ENCODE data around the gene BORCS6. TPM values are rescaled to one million over a fixed set of nuclear protein-coding genes. Genes with fewer than 3 reads are reported as not detected.

BORCS6 gene
- total and polyA plus RNA-seq, 9 of the 15 experiments (the other 6 are each of a cell fraction or from before 2014, with no cell fraction given) = 0.01 to 7.4 (median 2.3) TPM

DNA sequence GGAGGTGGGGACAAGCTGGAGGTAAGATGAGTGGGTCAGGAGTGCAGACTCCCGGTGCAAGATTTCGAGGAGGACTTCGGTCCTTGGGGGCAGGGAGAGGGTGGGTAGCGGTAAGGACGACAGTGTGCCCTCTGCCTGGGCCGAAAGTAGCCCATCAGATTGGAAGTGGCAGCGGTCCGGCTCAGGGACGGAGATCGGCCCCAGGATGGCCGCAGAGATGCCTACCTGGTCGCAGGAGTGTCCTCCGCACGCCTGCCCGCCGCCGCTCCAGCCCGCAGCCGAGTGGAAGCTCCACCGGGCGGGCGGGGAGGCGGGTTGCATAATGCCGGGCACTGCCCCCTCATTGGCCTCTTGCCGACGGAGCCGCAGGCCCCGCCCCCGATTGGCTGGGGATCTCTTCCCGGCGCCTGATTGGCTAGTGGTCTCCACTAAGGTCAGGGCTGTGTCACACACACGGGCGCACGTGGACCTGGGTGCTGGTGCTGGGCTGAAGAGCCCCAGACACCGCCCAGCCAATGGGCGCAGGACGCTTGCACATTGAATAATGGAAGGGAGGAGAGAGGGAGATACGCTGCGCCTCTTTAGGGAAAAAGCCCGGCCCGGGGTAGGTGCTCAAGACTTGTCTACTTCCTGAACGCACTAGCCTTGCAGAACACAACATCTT, 37.7 kb downstream of the BORCS6 start, which contains the start of gene PER1 (continued):
- TF ChIP-seq, protein P1, sequence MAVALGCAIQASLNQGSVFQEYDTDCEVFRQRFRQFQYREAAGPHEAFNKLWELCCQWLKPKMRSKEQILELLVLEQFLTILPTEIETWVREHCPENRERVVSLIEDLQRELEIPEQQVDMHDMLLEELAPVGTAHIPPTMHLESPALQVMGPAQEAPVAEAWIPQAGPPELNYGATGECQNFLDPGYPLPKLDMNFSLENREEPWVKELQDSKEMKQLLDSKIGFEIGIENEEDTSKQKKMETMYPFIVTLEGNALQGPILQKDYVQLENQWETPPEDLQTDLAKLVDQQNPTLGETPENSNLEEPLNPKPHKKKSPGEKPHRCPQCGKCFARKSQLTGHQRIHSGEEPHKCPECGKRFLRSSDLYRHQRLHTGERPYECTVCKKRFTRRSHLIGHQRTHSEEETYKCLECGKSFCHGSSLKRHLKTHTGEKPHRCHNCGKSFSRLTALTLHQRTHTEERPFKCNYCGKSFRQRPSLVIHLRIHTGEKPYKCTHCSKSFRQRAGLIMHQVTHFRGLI (CRISPR knock-in tag; IDR thresholded peaks at IDR 0.05) = no peak
- TF ChIP-seq SNIP1 (IDR thresholded peaks at IDR 0.05; ENCODE audit: low read depth) (no peak), XRCC5 (IDR thresholded peaks at IDR 0.05; ENCODE audit: low read depth, low read length) (no peak), ZNF134 (CRISPR knock-in tag; conservative IDR thresholded peaks at IDR 0.05) (no peak), SIRT6 (IDR thresholded peaks at IDR 0.05; ENCODE audit: low read depth, low read length) (no peak)
- TF ChIP-seq, protein P2, sequence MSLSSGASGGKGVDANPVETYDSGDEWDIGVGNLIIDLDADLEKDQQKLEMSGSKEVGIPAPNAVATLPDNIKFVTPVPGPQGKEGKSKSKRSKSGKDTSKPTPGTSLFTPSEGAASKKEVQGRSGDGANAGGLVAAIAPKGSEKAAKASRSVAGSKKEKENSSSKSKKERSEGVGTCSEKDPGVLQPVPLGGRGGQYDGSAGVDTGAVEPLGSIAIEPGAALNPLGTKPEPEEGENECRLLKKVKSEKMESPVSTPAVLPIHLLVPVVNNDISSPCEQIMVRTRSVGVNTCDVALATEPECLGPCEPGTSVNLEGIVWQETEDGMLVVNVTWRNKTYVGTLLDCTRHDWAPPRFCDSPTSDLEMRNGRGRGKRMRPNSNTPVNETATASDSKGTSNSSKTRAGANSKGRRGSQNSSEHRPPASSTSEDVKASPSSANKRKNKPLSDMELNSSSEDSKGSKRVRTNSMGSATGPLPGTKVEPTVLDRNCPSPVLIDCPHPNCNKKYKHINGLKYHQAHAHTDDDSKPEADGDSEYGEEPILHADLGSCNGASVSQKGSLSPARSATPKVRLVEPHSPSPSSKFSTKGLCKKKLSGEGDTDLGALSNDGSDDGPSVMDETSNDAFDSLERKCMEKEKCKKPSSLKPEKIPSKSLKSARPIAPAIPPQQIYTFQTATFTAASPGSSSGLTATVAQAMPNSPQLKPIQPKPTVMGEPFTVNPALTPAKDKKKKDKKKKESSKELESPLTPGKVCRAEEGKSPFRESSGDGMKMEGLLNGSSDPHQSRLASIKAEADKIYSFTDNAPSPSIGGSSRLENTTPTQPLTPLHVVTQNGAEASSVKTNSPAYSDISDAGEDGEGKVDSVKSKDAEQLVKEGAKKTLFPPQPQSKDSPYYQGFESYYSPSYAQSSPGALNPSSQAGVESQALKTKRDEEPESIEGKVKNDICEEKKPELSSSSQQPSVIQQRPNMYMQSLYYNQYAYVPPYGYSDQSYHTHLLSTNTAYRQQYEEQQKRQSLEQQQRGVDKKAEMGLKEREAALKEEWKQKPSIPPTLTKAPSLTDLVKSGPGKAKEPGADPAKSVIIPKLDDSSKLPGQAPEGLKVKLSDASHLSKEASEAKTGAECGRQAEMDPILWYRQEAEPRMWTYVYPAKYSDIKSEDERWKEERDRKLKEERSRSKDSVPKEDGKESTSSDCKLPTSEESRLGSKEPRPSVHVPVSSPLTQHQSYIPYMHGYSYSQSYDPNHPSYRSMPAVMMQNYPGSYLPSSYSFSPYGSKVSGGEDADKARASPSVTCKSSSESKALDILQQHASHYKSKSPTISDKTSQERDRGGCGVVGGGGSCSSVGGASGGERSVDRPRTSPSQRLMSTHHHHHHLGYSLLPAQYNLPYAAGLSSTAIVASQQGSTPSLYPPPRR (CRISPR knock-in tag; IDR thresholded peaks at IDR 0.05; ENCODE audit: borderline replicate concordance) = no peak
- TF ChIP-seq, protein P3, sequence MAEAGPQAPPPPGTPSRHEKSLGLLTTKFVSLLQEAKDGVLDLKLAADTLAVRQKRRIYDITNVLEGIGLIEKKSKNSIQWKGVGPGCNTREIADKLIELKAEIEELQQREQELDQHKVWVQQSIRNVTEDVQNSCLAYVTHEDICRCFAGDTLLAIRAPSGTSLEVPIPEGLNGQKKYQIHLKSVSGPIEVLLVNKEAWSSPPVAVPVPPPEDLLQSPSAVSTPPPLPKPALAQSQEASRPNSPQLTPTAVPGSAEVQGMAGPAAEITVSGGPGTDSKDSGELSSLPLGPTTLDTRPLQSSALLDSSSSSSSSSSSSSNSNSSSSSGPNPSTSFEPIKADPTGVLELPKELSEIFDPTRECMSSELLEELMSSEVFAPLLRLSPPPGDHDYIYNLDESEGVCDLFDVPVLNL (CRISPR knock-in tag; IDR thresholded peaks at IDR 0.05; ENCODE audit: low read depth) = no peak
- TF ChIP-seq, protein P4, sequence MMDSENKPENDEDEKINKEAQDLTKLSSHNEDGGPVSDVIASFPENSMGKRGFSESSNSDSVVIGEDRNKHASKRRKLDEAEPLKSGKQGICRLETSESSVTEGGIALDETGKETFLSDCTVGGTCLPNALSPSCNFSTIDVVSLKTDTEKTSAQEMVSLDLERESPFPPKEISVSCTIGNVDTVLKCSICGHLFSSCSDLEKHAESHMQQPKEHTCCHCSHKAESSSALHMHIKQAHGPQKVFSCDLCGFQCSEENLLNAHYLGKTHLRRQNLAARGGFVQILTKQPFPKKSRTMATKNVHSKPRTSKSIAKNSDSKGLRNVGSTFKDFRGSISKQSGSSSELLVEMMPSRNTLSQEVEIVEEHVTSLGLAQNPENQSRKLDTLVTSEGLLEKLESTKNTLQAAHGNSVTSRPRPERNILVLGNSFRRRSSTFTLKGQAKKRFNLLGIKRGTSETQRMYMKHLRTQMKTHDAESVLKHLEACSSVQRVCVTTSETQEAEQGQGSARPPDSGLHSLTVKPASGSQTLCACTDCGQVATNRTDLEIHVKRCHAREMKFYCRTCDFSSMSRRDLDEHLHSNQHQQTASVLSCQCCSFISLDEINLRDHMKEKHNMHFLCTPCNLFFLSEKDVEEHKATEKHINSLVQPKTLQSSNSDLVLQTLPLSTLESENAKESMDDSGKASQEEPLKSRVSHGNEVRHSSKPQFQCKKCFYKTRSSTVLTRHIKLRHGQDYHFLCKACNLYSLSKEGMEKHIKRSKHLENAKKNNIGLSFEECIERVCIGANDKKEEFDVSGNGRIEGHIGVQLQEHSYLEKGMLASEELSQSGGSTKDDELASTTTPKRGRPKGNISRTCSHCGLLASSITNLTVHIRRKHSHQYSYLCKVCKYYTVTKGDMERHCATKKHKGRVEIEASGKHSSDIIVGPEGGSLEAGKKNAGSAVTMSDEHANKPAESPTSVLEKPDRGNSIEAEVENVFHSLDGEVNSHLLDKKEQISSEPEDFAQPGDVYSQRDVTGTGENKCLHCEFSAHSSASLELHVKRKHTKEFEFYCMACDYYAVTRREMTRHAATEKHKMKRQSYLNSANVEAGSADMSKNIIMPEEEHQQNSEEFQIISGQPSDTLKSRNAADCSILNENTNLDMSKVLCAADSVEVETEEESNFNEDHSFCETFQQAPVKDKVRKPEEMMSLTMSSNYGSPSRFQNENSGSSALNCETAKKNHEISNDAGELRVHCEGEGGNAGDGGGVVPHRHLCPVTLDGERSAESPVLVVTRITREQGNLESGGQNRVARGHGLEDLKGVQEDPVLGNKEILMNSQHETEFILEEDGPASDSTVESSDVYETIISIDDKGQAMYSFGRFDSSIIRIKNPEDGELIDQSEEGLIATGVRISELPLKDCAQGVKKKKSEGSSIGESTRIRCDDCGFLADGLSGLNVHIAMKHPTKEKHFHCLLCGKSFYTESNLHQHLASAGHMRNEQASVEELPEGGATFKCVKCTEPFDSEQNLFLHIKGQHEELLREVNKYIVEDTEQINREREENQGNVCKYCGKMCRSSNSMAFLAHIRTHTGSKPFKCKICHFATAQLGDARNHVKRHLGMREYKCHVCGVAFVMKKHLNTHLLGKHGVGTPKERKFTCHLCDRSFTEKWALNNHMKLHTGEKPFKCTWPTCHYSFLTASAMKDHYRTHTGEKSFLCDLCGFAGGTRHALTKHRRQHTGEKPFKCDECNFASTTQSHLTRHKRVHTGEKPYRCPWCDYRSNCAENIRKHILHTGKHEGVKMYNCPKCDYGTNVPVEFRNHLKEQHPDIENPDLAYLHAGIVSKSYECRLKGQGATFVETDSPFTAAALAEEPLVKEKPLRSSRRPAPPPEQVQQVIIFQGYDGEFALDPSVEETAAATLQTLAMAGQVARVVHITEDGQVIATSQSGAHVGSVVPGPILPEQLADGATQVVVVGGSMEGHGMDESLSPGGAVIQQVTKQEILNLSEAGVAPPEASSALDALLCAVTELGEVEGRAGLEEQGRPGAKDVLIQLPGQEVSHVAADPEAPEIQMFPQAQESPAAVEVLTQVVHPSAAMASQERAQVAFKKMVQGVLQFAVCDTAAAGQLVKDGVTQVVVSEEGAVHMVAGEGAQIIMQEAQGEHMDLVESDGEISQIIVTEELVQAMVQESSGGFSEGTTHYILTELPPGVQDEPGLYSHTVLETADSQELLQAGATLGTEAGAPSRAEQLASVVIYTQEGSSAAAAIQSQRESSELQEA (IDR thresholded peaks at IDR 0.05; ENCODE audit: low read depth) = no peak
